DOHH2 (cell line): ENCODE measurements around the gene ZSCAN25.
"Not testable (repeated sequence)": the region's sequence is repeated elsewhere in the genome, so short reads cannot be mapped to it uniquely, and the experiment has no call there.

Experiments
- CTCF ChIP-seq: fragments of 200-600 bp; sonication (generic); IDR thresholded peaks from one replicate; pipeline ENCODE4 v1.5.1; 2014; ENCODE audit warnings: antibody characterized with exemption, mild to moderate bottlenecking, low read depth, low read length; ENCODE audit not compliant: poor library complexity, severe bottlenecking
- EZH2phosphoT487 ChIP-seq: fragments of 200-600 bp; sonication (generic); IDR thresholded peaks from 2 replicates; pipeline ENCODE4 v1.6.1; 2017; ENCODE audit warnings: borderline replicate concordance, mild to moderate bottlenecking, antibody characterized with exemption, low read length, moderate library complexity, mixed read lengths

- TF ChIP-seq CTCF, EZH2phosphoT487: not testable (repeated sequence)
Measured at GRCh38 chr7:99580778-99581332, 35.9 kb upstream of the ZSCAN25 start.
